Activated CD4-positive, alpha-beta T cell treated with anti-CD3 and anti-CD28 coated beads, Interleukin-2, amount 10 ng/mL, durations not matched to agents 7 days and 5 days (primary cell): ENCODE data around the gene FOXQ1. TPM values are rescaled to one million over a fixed set of nuclear protein-coding genes. Genes with fewer than 3 reads are reported as not detected.
"Not testable (repeated sequence)": the region's sequence is repeated elsewhere in the genome, so short reads cannot be mapped to it uniquely, and the experiment has no call there.

Experiments used
- CTCF ChIA-PET: fragments of 350-600 bp; sonication (Branson Sonifier 250); formaldehyde crosslinking; loops from one replicate; lab custom pipeline; 2021; ENCODE audit warnings: antibody characterized with exemption; lab: Charles Lee
- POLR2A ChIA-PET: fragments of 350-600 bp; sonication (Branson Sonifier 250); formaldehyde crosslinking; loops from one replicate; lab custom pipeline; 2021; ENCODE audit warnings: antibody characterized with exemption; lab: Charles Lee
- DNase-seq: peaks from one replicate; pipeline ENCODE4 v3.0.0-alpha.2; 2020
- H3K27ac Mint-ChIP-seq: one replicate; pipeline ENCODE4 v1.8.0; 2021; ENCODE audit warnings: mild to moderate bottlenecking, moderate library complexity, mixed read lengths
- H3K27me3 Mint-ChIP-seq: one replicate; pipeline ENCODE4 v1.8.0; 2021; ENCODE audit warnings: mixed read lengths
- H3K36me3 Mint-ChIP-seq: one replicate; pipeline ENCODE4 v1.8.0; 2021; ENCODE audit warnings: low read depth, mixed read lengths
- H3K4me1 Mint-ChIP-seq: one replicate; pipeline ENCODE4 v1.8.0; 2021; ENCODE audit warnings: mixed read lengths
- H3K4me3 Mint-ChIP-seq: one replicate; pipeline ENCODE4 v1.8.0; 2021; ENCODE audit warnings: mild to moderate bottlenecking, moderate library complexity, mixed read lengths
- H3K9me3 Mint-ChIP-seq: one replicate; pipeline ENCODE4 v1.8.0; 2021; ENCODE audit warnings: mixed read lengths
- total RNA-seq, 2 experiments: library from RNA; stranded (reverse); gene quantifications; one replicate each; pipeline ENCODE4 v1.2.3, GENCODE V29; 2021

FOXQ1 gene
- total RNA-seq, 2 experiments from 2014 or later: not detected

- Mint-ChIP-seq H3K36me3 (no peaks in the 10 kb centered on the region), H3K4me1 (no peaks in the 10 kb centered on the region), H3K27ac (no peak overlapping the region), H3K27me3 (peaks cover 35% of the 10 kb centered on the region), H3K9me3 (no peaks in the 10 kb centered on the region), H3K4me3 (no peak overlapping the region)
- CTCF ChIA-PET: no interaction called here
- no peak for DNase-seq
- POLR2A ChIA-PET: no interaction called here
Measured at GRCh38 chr6:1334684-1335083, 22.8 kb downstream of the FOXQ1 start.

DNA sequence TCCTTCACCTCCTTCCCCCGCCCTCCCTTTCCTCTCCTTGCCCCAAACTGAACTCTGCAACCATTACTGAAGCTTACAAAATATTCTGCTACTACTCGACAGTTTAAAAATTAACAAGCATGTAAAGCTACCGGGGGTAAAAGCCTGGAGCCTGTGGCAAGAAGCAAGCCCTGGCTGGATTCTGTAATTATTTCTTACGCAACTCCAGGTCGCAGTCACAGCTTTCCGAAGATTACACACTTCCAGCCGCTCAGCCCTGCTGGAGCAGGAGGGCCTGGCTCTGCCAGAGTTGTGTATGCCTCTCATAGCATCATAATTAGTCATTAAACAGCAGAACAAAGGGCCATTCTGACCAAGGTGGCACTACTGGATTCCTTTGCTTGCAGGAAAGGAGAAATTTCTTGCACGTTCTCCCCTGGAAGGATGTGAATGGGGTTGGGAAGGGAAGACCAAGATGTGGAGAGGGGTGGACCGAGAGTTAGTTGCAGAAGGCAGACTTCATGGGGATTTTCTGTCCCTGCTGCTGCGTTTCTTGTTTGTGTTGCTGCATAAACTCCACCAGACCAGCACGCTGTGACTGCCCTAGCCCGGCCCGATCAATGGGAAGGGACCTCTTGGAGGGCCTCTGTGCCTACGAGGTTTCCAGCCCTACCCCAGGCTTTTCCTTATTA lies 23.6 kb downstream of the FOXQ1 start:
- POLR2A ChIA-PET: no interaction called here
- H3K27ac Mint-ChIP-seq: no peak overlapping the region
- DNase-seq: no peak
- no peak overlapping the region for H3K4me3 Mint-ChIP-seq
- H3K36me3 Mint-ChIP-seq: no peaks in the 10 kb centered on the region
- CTCF ChIA-PET: no interaction called here
- no peaks in the 10 kb centered on the region for H3K9me3 Mint-ChIP-seq
- no peaks in the 10 kb centered on the region for H3K4me1 Mint-ChIP-seq
- H3K27me3 Mint-ChIP-seq: peaks cover 35% of the 10 kb centered on the region

GRCh38 chr6:1336246-1336843 lies 24.4 kb downstream of the FOXQ1 start:
- Mint-ChIP-seq H3K36me3 (no peaks in the 10 kb centered on the region), H3K4me3 (no peak overlapping the region), H3K27ac (no peak overlapping the region), H3K9me3 (no peaks in the 10 kb centered on the region), H3K27me3 (peaks cover 37% of the 10 kb centered on the region), H3K4me1 (no peaks in the 10 kb centered on the region)
- DNase-seq: no peak
- POLR2A ChIA-PET: no interaction called here
- CTCF ChIA-PET: no interaction called here

DNA sequence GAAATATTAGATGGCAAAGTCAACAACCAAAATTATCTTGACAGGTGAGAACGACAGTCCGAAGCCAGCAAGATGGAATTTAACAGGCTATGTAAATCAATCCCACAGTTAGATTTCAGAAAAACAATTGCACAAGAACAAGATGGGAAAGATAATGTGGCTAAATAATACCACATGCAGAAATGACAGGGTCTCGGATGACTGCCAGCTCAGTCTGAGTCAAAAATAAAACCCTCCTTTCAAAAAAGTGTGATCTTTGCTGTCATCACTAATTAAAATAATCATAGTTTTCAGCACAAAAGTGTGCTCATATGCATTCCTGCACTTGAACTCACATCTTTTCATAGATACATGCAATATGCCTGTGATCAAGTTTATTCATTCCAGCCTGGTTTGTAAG lies 25.9 kb downstream of the FOXQ1 start:
- peaks cover 45% of the 10 kb centered on the region for H3K27me3 Mint-ChIP-seq

GRCh38 chr6:1346101-1346500 lies 34.2 kb downstream of the FOXQ1 start:
- Mint-ChIP-seq H3K4me3 (no peak overlapping the region), H3K27ac (no peak overlapping the region), H3K4me1 (no peaks in the 10 kb centered on the region), H3K9me3 (peaks cover 10% of the 10 kb centered on the region), H3K36me3 (no peaks in the 10 kb centered on the region), H3K27me3 (peaks cover 41% of the 10 kb centered on the region)
- ChIA-PET CTCF (interaction anchor here (1.3 kb wide), 1 partner anchor 16 kb away, joined by 3 read pairs; no protein-coding TSS in a partner anchor), POLR2A (no interaction called here)
- DNase-seq: no peak

More for the DNA sequence above, 25.9 kb downstream of the FOXQ1 start:
- Mint-ChIP-seq H3K27ac (no peak overlapping the region), H3K36me3 (no peaks in the 10 kb centered on the region), H3K4me3 (no peak overlapping the region), H3K4me1 (no peaks in the 10 kb centered on the region), H3K9me3 (no peaks in the 10 kb centered on the region)
- ChIA-PET POLR2A (no interaction called here), CTCF (no interaction called here)
- no peak for DNase-seq

GRCh38 chr6:1346558-1347091 lies 34.7 kb downstream of the FOXQ1 start:
- H3K9me3 Mint-ChIP-seq: peaks cover 15% of the 10 kb centered on the region
- POLR2A ChIA-PET: no interaction called here
- no peak overlapping the region for H3K27ac Mint-ChIP-seq
- CTCF ChIA-PET: interaction anchor here (1.3 kb wide), 1 partner anchor 16 kb away, joined by 3 read pairs; no protein-coding TSS in a partner anchor
- DNase-seq: no peak
- no peak overlapping the region for H3K4me3 Mint-ChIP-seq
- no peaks in the 10 kb centered on the region for H3K4me1 Mint-ChIP-seq
- peaks cover 41% of the 10 kb centered on the region for H3K27me3 Mint-ChIP-seq
- no peaks in the 10 kb centered on the region for H3K36me3 Mint-ChIP-seq

- Mint-ChIP-seq H3K36me3 (no peaks in the 10 kb centered on the region), H3K9me3 (peaks cover 19% of the 10 kb centered on the region), H3K27me3 (peaks cover 40% of the 10 kb centered on the region), H3K4me3 (no peak overlapping the region), H3K27ac (no peak overlapping the region), H3K4me1 (no peaks in the 10 kb centered on the region)
- ChIA-PET POLR2A (no interaction called here), CTCF (interaction anchor here (1.3 kb wide), 1 partner anchor 17 kb away, joined by 3 read pairs; no protein-coding TSS in a partner anchor)
- DNase-seq: no peak
Measured at GRCh38 chr6:1347161-1347560, 35.3 kb downstream of the FOXQ1 start.

DNA sequence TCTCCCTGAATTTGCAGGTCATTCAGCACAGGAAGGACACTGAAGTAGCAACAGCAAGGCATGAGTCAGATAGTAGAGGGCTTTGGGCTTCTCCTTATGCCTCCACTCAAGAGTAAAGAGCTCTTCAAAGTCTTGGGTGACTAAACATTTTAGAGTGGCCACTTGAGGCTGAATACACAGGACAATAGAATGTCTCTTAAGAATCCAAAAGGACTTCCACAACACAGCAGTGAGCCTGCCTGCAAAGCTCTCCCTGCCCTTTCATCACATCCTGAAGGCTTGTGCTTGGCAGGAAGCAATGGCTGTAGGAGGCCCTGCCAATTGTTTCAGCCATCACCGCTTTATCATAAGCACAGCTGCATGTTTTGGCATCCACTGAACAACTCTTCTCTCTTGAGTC lies 36.8 kb downstream of the FOXQ1 start:
- no peaks in the 10 kb centered on the region for H3K4me1 Mint-ChIP-seq

GRCh38 chr6:1349655-1350054 lies 37.8 kb downstream of the FOXQ1 start:
- H3K4me3 Mint-ChIP-seq: no peak overlapping the region
- ChIA-PET POLR2A (no interaction called here), CTCF (no interaction called here)
- peaks cover 4% of the 10 kb centered on the region for H3K4me1 Mint-ChIP-seq
- H3K27me3 Mint-ChIP-seq: peaks cover 44% of the 10 kb centered on the region
- H3K27ac Mint-ChIP-seq: no peak overlapping the region
- H3K9me3 Mint-ChIP-seq: peaks cover 16% of the 10 kb centered on the region
- H3K36me3 Mint-ChIP-seq: no peaks in the 10 kb centered on the region
- DNase-seq: no peak

More for the DNA sequence above, 36.8 kb downstream of the FOXQ1 start:
- DNase-seq: no peak
- CTCF ChIA-PET: interaction anchor here (0.7 kb wide), 1 partner anchor 49 kb away, joined by 3 read pairs; no protein-coding TSS in a partner anchor
- Mint-ChIP-seq H3K27ac (no peak overlapping the region), H3K9me3 (peaks cover 18% of the 10 kb centered on the region), H3K4me3 (no peak overlapping the region), H3K27me3 (peaks cover 44% of the 10 kb centered on the region), H3K36me3 (no peaks in the 10 kb centered on the region)
- POLR2A ChIA-PET: no interaction called here

DNA sequence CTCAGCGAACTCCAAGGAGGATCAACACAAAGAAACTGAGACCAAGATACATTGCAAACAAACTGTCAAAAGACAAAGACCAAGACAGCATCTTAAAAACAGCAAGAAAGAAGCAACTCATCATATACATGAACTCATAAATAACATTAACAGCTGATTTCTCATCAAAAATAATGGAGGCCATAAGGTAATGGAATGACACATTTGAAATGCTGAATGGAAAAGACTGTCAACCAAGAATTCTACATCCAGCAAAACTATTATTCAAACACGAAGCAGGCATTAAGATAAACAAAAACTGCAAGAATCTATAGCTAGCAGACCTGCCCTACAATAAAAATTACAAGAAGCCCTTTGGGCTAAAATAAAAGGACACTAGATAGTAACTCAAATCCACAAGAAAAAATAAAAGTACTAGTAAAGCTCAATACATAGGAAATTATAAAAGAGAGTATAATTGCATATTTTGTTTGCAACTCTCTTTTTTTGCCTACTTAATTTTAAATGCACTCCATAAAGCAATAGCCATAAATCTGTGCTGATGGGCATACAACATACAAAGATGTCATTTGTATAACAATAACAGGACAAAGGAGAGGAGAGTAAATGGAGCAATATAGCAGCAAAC lies 39.6 kb downstream of the FOXQ1 start:
- Mint-ChIP-seq H3K36me3 (no peaks in the 10 kb centered on the region), H3K4me3 (no peak overlapping the region), H3K4me1 (peaks cover 6% of the 10 kb centered on the region), H3K27me3 (peaks cover 45% of the 10 kb centered on the region), H3K27ac (no peak overlapping the region), H3K9me3 (peaks cover 13% of the 10 kb centered on the region)
- POLR2A ChIA-PET: no interaction called here
- no peak for DNase-seq
- CTCF ChIA-PET: no interaction called here

DNA sequence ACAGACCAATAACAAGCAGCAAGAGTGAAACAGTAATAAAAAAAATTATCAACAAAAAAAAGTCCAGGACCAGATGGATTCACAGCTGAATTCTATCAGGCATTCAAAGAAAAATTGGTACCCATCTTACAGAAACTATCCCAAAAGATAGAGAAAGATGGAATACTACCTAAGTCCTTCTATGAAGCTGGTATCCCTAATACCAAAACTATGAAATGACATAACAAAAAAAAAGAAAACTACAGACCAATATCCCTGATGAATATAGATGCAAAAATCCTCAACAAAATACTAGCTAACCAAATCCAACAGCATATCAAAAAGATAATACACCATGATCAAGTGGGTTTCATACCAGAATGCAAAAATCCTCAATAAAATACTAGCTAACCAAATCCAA lies 43.2 kb downstream of the FOXQ1 start:
- H3K27me3 Mint-ChIP-seq: peaks cover 45% of the 10 kb centered on the region
- CTCF ChIA-PET, H3K36me3 Mint-ChIP-seq: not testable (repeated sequence)

GRCh38 chr6:1361717-1362116 lies 49.8 kb downstream of the FOXQ1 start:
- DNase-seq, H3K27ac Mint-ChIP-seq, CTCF ChIA-PET, POLR2A ChIA-PET, H3K4me3 Mint-ChIP-seq, H3K9me3 Mint-ChIP-seq, H3K36me3 Mint-ChIP-seq, H3K4me1 Mint-ChIP-seq: not testable (repeated sequence)
- peaks cover 40% of the 10 kb centered on the region for H3K27me3 Mint-ChIP-seq

More for the DNA sequence above, 43.2 kb downstream of the FOXQ1 start:
- H3K4me1 Mint-ChIP-seq, H3K27ac Mint-ChIP-seq, POLR2A ChIA-PET, DNase-seq, H3K4me3 Mint-ChIP-seq: not testable (repeated sequence)
- peaks cover 13% of the 10 kb centered on the region for H3K9me3 Mint-ChIP-seq

DNA sequence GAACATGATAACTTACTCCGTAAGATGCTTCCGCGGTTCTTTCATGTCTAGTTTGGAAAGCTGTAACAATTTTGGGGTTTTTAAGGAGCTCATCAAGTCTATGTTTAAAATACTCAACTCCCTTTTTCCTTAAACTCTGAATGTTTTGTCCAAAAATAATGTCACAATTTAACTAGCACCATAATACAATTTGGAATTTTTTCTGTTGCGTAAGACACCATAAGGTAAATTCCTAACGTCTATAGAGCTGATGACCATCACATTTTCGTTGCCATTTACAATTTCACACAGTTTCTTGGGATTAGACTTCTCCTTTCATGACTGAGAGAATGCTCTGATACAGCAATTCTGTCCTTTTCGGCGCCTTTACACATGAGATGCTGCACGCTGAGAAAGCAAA lies 50.7 kb downstream of the FOXQ1 start:
- peaks cover 38% of the 10 kb centered on the region for H3K27me3 Mint-ChIP-seq
- no peaks in the 10 kb centered on the region for H3K9me3 Mint-ChIP-seq
- no peak overlapping the region for H3K27ac Mint-ChIP-seq
- ChIA-PET POLR2A (no interaction called here), CTCF (no interaction called here)
- H3K4me1 Mint-ChIP-seq: no peaks in the 10 kb centered on the region
- no peak for DNase-seq
- no peaks in the 10 kb centered on the region for H3K36me3 Mint-ChIP-seq
- no peak overlapping the region for H3K4me3 Mint-ChIP-seq
